Endodermal cell (in vitro differentiated cells): ENCODE measurements around the gene P2RY2. TPM values are rescaled to one million over a fixed set of nuclear protein-coding genes. Genes with fewer than 3 reads are reported as not detected.

Source experiments
- DNase-seq: peaks from one replicate; pipeline ENCODE4 v3.0.0-alpha.2; 2017
- H3K27ac ChIP-seq: 2 replicates; pipeline ENCODE4 v1.5.1; 2013; ENCODE audit warnings: mild to moderate bottlenecking, low read depth, low read length, moderate library complexity
- H3K27me3 ChIP-seq: 2 replicates; pipeline ENCODE4 v1.6.1; 2013; ENCODE audit warnings: mild to moderate bottlenecking, low read length, moderate library complexity; ENCODE audit not compliant: insufficient read depth, control insufficient read depth, poor library complexity, severe bottlenecking
- H3K36me3 ChIP-seq: 2 replicates; pipeline ENCODE4 v1.7.0; 2013; ENCODE audit warnings: mild to moderate bottlenecking, low read length, moderate library complexity; ENCODE audit not compliant: control insufficient read depth, insufficient read depth
- H3K4me1 ChIP-seq: one replicate; pipeline ENCODE4 v1.7.0; 2013; ENCODE audit warnings: low read length; ENCODE audit not compliant: control insufficient read depth, insufficient read depth
- H3K4me3 ChIP-seq: 2 replicates; pipeline ENCODE4 v1.5.1; 2013; ENCODE audit warnings: mild to moderate bottlenecking, low read length, moderate library complexity
- H3K9ac ChIP-seq: 2 replicates; pipeline ENCODE4 v1.6.1; 2013; ENCODE audit warnings: mild to moderate bottlenecking, low read length, moderate library complexity; ENCODE audit not compliant: poor library complexity, severe bottlenecking; ENCODE audit errors: extremely low read depth
- H3K9me3 ChIP-seq: 2 replicates; pipeline ENCODE4 v1.6.1; 2013; ENCODE audit warnings: mild to moderate bottlenecking, low read length, moderate library complexity; ENCODE audit not compliant: control insufficient read depth
- H3K27ac Mint-ChIP-seq: 2 replicates; pipeline ENCODE4 v1.8.0; 2020; ENCODE audit warnings: mixed read lengths
- H3K27me3 Mint-ChIP-seq: 2 replicates; pipeline ENCODE4 v1.8.0; 2021; ENCODE audit warnings: mild to moderate bottlenecking, mixed read lengths; ENCODE audit not compliant: insufficient read depth
- H3K36me3 Mint-ChIP-seq: 2 replicates; pipeline ENCODE4 v1.8.0; 2020; ENCODE audit warnings: low read depth, mixed read lengths
- H3K4me1 Mint-ChIP-seq: 2 replicates; pipeline ENCODE4 v1.8.0; 2020; ENCODE audit warnings: mixed read lengths
- H3K4me3 Mint-ChIP-seq: 2 replicates; pipeline ENCODE4 v1.8.0; 2020; ENCODE audit warnings: mild to moderate bottlenecking, moderate library complexity, mixed read lengths
- H3K9me3 Mint-ChIP-seq: 2 replicates; pipeline ENCODE4 v1.8.0; 2020; ENCODE audit warnings: mild to moderate bottlenecking, mixed read lengths
- WGBS, 2 experiments: methylation state at CpG; one replicate each; pipeline versions ENCODE4 v1.1.5 to v1.1.7; 2013; ENCODE audit warnings: missing lambda C conversion rate in 2 of 2, mixed read lengths in 1 of 2; ENCODE audit not compliant: insufficient coverage in 1 of 2, insufficient read length in 1 of 2; 5-methylcytosine and 5-hydroxymethylcytosine counted together
- total RNA-seq, 2 donors: library from RNA; stranded (reverse); fragmentation: NEBNext Ultra II Directional in 1 of 2; extraction: Animal tissue kit (Norgen Biotek cat#: 25700) in 1 of 2; gene quantifications; 2 replicates in 1 of 2; 3 replicates in 1 of 2; pipeline ENCODE4 v1.2.1, GENCODE V29; 2021
- TF ChIP-seq, protein P1 (sequence below): fragments of 200-600 bp; sonication (generic); conservative IDR thresholded peaks from 2 replicates; pipeline ENCODE4 v1.5.0; 2021; ENCODE audit warnings: antibody characterized with exemption, mild to moderate bottlenecking

P2RY2 gene
- total RNA-seq, 2 donors from 2014 or later, result 0.60 to 0.62 TPM

DNA sequence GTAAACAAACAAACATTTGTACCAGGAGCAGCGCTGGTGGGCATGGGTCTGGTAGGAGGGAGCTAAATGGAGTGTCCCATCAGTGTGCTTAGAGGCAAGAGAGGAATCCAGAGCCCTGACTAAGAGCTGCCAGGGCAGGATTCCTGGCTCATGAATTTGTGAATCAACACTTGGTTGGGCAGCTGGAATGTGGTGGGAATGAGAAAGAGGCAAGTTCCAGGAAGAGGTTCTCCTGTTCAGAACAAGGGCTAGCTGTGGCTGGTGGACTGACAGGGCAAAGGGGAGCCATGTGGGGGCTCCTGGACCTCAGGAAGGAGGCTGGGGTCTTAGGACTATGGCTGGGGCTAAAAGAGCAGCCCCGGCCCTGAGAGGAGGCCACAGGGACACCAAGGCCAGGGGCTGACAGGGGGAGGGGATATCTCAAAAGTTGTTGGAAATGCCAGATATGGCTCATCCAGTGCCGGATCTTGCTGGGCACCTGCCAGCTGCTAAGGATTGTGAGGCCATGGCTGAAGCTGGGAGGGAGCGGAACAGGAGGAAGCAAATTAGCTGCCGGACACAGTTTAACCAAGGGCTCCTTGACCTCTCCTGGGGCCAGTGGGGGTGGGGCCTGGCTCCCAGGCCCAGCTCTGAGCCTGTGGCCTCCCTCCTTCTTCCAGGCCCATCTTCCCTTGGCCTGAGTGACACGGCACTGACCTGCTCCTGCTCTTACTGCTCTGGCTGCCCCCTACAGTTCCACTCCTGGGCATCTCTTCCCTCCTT lies 39.4 kb downstream of the P2RY2 start:
- H3K27ac Mint-ChIP-seq, result peak overlapping the region; percentile 58
- TF ChIP-seq, protein P1, sequence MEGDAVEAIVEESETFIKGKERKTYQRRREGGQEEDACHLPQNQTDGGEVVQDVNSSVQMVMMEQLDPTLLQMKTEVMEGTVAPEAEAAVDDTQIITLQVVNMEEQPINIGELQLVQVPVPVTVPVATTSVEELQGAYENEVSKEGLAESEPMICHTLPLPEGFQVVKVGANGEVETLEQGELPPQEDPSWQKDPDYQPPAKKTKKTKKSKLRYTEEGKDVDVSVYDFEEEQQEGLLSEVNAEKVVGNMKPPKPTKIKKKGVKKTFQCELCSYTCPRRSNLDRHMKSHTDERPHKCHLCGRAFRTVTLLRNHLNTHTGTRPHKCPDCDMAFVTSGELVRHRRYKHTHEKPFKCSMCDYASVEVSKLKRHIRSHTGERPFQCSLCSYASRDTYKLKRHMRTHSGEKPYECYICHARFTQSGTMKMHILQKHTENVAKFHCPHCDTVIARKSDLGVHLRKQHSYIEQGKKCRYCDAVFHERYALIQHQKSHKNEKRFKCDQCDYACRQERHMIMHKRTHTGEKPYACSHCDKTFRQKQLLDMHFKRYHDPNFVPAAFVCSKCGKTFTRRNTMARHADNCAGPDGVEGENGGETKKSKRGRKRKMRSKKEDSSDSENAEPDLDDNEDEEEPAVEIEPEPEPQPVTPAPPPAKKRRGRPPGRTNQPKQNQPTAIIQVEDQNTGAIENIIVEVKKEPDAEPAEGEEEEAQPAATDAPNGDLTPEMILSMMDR, result no peak
- H3K36me3 ChIP-seq, result no peaks in the 10 kb centered on the region
- H3K9me3 Mint-ChIP-seq, result no peaks in the 10 kb centered on the region
- no peaks in the 10 kb centered on the region for H3K4me1 Mint-ChIP-seq
- no peak overlapping the region for H3K9ac ChIP-seq
- DNase-seq, result peak; percentile 58
- H3K27me3 ChIP-seq, result peaks cover 2% of the 10 kb centered on the region
- H3K27me3 Mint-ChIP-seq, result peaks cover 1% of the 10 kb centered on the region
- H3K27ac ChIP-seq, result peak overlapping the region; percentile 66
- no peaks in the 10 kb centered on the region for H3K9me3 ChIP-seq
- H3K4me3 ChIP-seq, result no peak overlapping the region
- no peaks in the 10 kb centered on the region for H3K36me3 Mint-ChIP-seq
- WGBS, 2 experiments, result 91 to 100% methylated on average over 2 to 6 of the region's 6 CpGs
- no peak overlapping the region for H3K4me3 Mint-ChIP-seq
- H3K4me1 ChIP-seq, result no peaks in the 10 kb centered on the region

DNA sequence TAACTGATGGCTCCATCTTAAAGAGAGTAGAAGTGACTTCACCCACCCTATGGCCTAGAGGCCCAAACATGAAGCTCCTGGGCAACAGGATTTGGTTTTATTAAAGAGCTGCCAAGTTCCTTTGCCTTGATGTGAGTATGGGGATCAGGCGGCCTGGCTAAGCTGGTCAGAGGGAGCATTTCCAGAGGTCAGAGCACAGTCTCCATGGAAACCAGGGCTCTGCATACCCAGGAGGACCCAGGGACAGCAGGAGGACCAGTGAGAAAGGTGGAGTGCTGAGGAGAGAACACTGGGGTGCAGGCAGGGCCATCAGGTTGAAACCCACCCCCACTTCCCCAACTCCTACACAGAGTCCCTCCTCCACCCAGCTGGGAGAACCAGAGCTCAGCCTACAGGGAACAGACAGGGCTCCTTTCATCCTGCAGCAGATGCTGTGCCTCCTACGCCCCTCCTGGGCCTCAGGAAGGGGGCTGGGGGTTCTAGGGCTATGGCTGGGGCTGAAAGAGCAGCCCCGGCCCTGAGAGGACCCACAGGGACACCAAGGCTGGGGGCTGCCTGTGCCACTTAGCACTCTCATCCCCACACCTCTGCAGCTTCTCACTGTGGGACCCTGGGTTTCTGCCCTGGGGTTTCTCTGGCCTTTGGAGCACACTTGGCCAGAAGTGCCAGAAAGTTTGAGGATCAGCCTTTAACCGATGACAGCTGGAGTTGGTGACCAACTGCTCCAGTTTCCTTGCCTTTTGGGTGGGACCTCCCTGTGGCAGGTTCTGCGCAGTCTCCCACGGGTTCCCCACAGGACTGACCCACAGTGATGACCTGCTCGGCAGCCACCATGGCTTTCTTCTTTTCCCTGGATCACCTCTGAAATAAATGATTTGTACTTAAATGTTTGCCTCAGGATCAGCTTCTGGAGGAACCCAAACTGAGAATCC lies 40.3 kb downstream of the P2RY2 start:
- Mint-ChIP-seq H3K27ac (no peak overlapping the region), H3K4me3 (no peak overlapping the region), H3K27me3 (peaks cover 10% of the 10 kb centered on the region), H3K4me1 (no peaks in the 10 kb centered on the region), H3K36me3 (no peaks in the 10 kb centered on the region), H3K9me3 (no peaks in the 10 kb centered on the region)
- H3K27me3 ChIP-seq, result peaks cover 10% of the 10 kb centered on the region
- TF ChIP-seq, protein P1, result no peak
- H3K9me3 ChIP-seq, result no peaks in the 10 kb centered on the region
- H3K4me1 ChIP-seq, result no peaks in the 10 kb centered on the region
- no peak overlapping the region for H3K27ac ChIP-seq
- WGBS, 2 experiments, result 90 to 91% methylated on average over 6 to 7 of the region's 7 CpGs
- no peak overlapping the region for H3K9ac ChIP-seq
- DNase-seq, result peak; percentile 41
- H3K4me3 ChIP-seq, result no peak overlapping the region
- no peaks in the 10 kb centered on the region for H3K36me3 ChIP-seq

DNA sequence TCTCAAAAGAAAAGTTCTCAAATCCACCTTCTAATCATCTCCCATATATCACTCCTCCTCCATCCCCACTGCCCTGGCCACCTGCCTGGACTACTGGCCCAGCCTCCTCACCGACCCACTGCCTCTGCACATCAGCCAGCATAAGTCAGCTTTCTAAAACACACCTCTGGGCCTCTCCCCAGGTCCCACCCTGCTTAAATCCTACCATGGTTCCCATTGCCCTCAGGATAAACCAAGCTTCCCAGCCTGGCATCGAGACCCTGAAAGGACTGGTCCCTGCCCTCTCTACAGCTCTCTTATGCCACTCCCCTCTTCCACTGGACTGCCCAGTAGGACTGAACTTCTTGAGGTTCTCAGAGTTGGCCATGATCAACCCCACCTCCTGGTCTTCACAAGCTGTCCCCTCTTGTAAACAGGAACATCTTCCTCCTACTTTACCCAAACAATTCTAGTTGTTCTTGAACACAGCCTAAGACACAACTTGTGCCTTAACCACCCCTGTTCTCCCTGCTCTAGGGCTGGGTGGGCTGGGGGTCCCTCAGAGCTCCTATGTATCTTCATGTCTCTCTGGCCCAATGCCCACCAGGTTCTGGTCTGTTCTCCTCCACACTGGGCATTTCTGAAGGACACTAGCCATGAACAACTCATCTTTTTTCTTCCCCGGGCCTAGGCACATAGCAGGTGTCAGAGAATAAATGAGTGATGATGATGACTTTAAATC lies 41.5 kb downstream of the P2RY2 start:
- H3K4me1 Mint-ChIP-seq, result no peaks in the 10 kb centered on the region
- H3K9me3 ChIP-seq, result no peaks in the 10 kb centered on the region
- H3K36me3 ChIP-seq, result no peaks in the 10 kb centered on the region
- no peak overlapping the region for H3K27ac ChIP-seq
- H3K4me3 ChIP-seq, result no peak overlapping the region
- H3K9ac ChIP-seq, result no peak overlapping the region
- no peaks in the 10 kb centered on the region for H3K36me3 Mint-ChIP-seq
- peaks cover 20% of the 10 kb centered on the region for H3K27me3 Mint-ChIP-seq
- H3K27ac Mint-ChIP-seq, result no peak overlapping the region
- H3K4me1 ChIP-seq, result no peaks in the 10 kb centered on the region
- TF ChIP-seq, protein P1, result no peak
- no peaks in the 10 kb centered on the region for H3K9me3 Mint-ChIP-seq
- H3K4me3 Mint-ChIP-seq, result no peak overlapping the region
- no peak for DNase-seq
- peaks cover 22% of the 10 kb centered on the region for H3K27me3 ChIP-seq
- WGBS, 2 experiments, result 90 to 100% methylated on average over 2 to 3 of the region's 3 CpGs
